ENCODE data around the gene LRMDA. TPM values are rescaled to one million over a fixed set of nuclear protein-coding genes. Genes with fewer than 3 reads are reported as not detected.

LRMDA gene
- total RNA-seq, 1 donor from 2014 or later, result 2.1 TPM

DNA sequence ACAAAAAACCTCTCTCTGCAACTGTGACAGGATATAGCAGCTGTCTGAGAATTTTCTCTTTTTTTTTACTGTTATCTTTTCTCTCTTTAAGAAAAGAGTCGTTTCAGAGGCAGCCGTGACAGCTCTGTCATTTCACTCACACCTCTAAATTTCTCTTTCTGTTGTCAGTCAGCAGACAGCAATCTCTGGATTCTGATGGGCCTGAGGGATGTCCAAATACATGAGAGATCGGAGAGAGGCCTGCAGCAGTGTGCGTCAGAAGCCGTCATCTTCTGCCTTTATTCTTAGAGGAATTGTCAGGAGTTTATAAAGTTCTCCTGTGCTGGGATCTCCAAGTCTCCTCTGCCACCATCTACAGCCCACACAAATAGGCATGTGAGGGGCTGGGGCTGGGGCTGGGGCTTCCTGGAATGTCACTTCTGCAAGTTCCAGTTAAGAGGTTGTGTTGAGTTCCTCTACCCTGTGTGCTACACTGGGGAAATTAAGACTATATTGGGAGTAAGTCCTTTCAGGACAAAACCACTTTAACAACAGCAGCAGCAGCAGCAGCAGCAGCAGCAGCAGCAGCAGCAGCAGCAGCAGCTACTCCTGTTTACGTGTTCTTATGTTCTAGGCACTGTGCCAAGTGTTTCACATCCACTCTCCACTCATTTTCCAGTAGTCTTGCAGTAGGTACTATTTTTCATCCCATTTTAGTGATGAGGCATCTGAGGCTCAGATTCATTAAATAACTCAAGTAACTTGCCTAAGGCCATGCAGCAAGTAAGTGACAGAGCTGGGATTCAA lies 541.3 kb downstream of the LRMDA start:
- Mint-ChIP-seq H3K4me3 (ENCODE audit: unreplicated experiment) (no peak overlapping the region), H3K27me3 (ENCODE audit: unreplicated experiment) (no peaks in the 10 kb centered on the region), H3K36me3 (ENCODE audit: unreplicated experiment) (no peaks in the 10 kb centered on the region), H3K27ac (ENCODE audit: unreplicated experiment) (no peak overlapping the region), H3K9me3 (ENCODE audit: unreplicated experiment) (no peaks in the 10 kb centered on the region), H3K4me1 (ENCODE audit: low read depth, unreplicated experiment) (peaks cover 6% of the 10 kb centered on the region)
- DNase-seq, result no peak
- TF ChIP-seq CTCF (IDR thresholded peaks at IDR 0.05; ENCODE audit: partially characterized antibody, unreplicated experiment), result no peak

- Mint-ChIP-seq H3K4me1 (ENCODE audit: low read depth, unreplicated experiment) (peaks cover 10% of the 10 kb centered on the region), H3K4me3 (ENCODE audit: unreplicated experiment) (no peak overlapping the region), H3K36me3 (ENCODE audit: unreplicated experiment) (no peaks in the 10 kb centered on the region), H3K9me3 (ENCODE audit: unreplicated experiment) (no peaks in the 10 kb centered on the region), H3K27me3 (ENCODE audit: unreplicated experiment) (no peaks in the 10 kb centered on the region), H3K27ac (ENCODE audit: unreplicated experiment) (no peak overlapping the region)
- no peak for DNase-seq
- no peak for TF ChIP-seq CTCF (IDR thresholded peaks at IDR 0.05; ENCODE audit: partially characterized antibody, unreplicated experiment)
Measured at GRCh38 chr10:75974080-75974479, 542.7 kb downstream of the LRMDA start.

DNA sequence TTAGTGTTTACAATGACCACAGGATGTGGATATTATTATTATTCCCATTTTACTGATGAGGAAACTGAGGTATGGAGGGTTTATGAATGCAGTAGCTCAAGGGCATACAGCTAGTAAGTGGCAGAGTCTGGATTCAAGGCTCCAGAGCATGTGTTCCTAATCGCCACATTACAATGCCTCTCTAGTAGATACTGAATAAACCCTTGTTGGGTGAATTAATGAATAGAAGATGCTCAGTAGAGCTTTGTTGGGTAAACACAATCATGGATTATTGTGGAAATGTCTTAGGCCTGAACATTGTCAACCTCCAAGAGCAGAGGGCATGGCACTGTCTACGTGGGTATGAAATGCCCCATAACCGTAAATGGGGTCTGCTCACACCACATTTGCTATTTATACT lies 545.3 kb downstream of the LRMDA start:
- Mint-ChIP-seq H3K9me3 (ENCODE audit: unreplicated experiment) (peaks cover 2% of the 10 kb centered on the region), H3K27me3 (ENCODE audit: unreplicated experiment) (no peaks in the 10 kb centered on the region), H3K27ac (ENCODE audit: unreplicated experiment) (no peak overlapping the region), H3K36me3 (ENCODE audit: unreplicated experiment) (no peaks in the 10 kb centered on the region), H3K4me3 (ENCODE audit: unreplicated experiment) (no peak overlapping the region), H3K4me1 (ENCODE audit: low read depth, unreplicated experiment) (peaks cover 24% of the 10 kb centered on the region)
- no peak for TF ChIP-seq CTCF (IDR thresholded peaks at IDR 0.05; ENCODE audit: partially characterized antibody, unreplicated experiment)
- no peak for DNase-seq

DNA sequence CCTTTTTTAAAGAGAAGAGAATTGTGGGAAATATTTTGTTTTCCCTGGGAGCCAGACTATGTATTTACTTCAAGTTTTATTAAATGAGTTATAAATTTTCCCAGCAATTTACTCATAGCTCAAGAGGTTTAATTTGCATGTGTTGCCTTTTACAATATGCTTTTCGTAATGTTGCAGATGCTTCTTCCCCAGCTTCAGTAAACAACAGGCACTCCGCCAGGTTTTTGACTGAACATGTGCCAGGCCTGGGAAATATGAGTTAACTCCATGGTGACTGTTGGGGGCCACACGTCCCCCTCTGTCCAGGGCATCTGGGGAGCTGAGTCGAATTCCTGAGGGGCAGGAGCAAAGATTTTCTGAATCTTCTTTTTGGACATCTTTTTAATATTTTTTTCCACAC lies 545.7 kb downstream of the LRMDA start:
- Mint-ChIP-seq H3K27me3 (ENCODE audit: unreplicated experiment) (no peaks in the 10 kb centered on the region), H3K9me3 (ENCODE audit: unreplicated experiment) (peaks cover 2% of the 10 kb centered on the region), H3K27ac (ENCODE audit: unreplicated experiment) (no peak overlapping the region), H3K4me1 (ENCODE audit: low read depth, unreplicated experiment) (peaks cover 24% of the 10 kb centered on the region), H3K36me3 (ENCODE audit: unreplicated experiment) (no peaks in the 10 kb centered on the region), H3K4me3 (ENCODE audit: unreplicated experiment) (no peak overlapping the region)
- no peak for DNase-seq
- TF ChIP-seq CTCF (IDR thresholded peaks at IDR 0.05; ENCODE audit: partially characterized antibody, unreplicated experiment), result no peak

- Mint-ChIP-seq H3K4me1 (ENCODE audit: low read depth, unreplicated experiment) (peaks cover 24% of the 10 kb centered on the region), H3K9me3 (ENCODE audit: unreplicated experiment) (peaks cover 2% of the 10 kb centered on the region), H3K4me3 (ENCODE audit: unreplicated experiment) (no peak overlapping the region), H3K27me3 (ENCODE audit: unreplicated experiment) (no peaks in the 10 kb centered on the region), H3K27ac (ENCODE audit: unreplicated experiment) (no peak overlapping the region), H3K36me3 (ENCODE audit: unreplicated experiment) (no peaks in the 10 kb centered on the region)
- TF ChIP-seq CTCF (IDR thresholded peaks at IDR 0.05; ENCODE audit: partially characterized antibody, unreplicated experiment), result no peak
- no peak for DNase-seq
Measured at GRCh38 chr10:75978213-75978612, 546.8 kb downstream of the LRMDA start.
